NB4 (cell line): ENCODE results near the gene GCG.

Experiments used
- DNase-seq: peaks from one replicate; pipeline ENCODE4 v3.0.0; 2010; ENCODE audit warnings: low read depth
- H3K4me3 ChIP-seq: one replicate; pipeline ENCODE4 v1.5.1; 2011; ENCODE audit warnings: mild to moderate bottlenecking, low read depth, low read length, moderate library complexity
- CTCF ChIP-seq: IDR thresholded peaks from one replicate; pipeline ENCODE4 v1.5.1; 2012; ENCODE audit warnings: low read depth, low read length
- MAX ChIP-seq: IDR thresholded peaks from 2 replicates; pipeline ENCODE4 v1.6.1; 2011; ENCODE audit warnings: low read depth, low read length
- MYC ChIP-seq: IDR thresholded peaks from 2 replicates; pipeline ENCODE4 v1.6.1; 2011; ENCODE audit warnings: low read depth, low read length
- POLR2A ChIP-seq: IDR thresholded peaks from 2 replicates; pipeline ENCODE4 v1.6.1; 2011; ENCODE audit warnings: mild to moderate bottlenecking; ENCODE audit not compliant: insufficient read length; ENCODE audit errors: extremely low read depth

GCG gene

GRCh38 chr2:162188451-162188850 is 36.4 kb upstream of the GCG start:
- TF ChIP-seq CTCF (no peak), MYC (no peak), POLR2A (no peak)
- DNase-seq, result no peak
- H3K4me3 ChIP-seq, result no peak overlapping the region

GRCh38 chr2:162185541-162186232 is 33.6 kb upstream of the GCG start:
- DNase-seq, result no peak
- TF ChIP-seq MAX, result no peak
- no peak for TF ChIP-seq MYC
- TF ChIP-seq POLR2A, result no peak
- no peak for TF ChIP-seq CTCF
- no peak overlapping the region for H3K4me3 ChIP-seq

- H3K4me3 ChIP-seq, result no peak overlapping the region
- no peak for DNase-seq
- TF ChIP-seq MAX, result no peak
- TF ChIP-seq POLR2A, result no peak
- TF ChIP-seq CTCF, result no peak
- TF ChIP-seq MYC, result no peak
Measured at GRCh38 chr2:162184821-162185450, 32.9 kb upstream of the GCG start.

GRCh38 chr2:162184359-162184758 is 32.3 kb upstream of the GCG start:
- no peak overlapping the region for H3K4me3 ChIP-seq
- no peak for TF ChIP-seq MYC
- no peak for TF ChIP-seq POLR2A
- TF ChIP-seq MAX, result no peak
- no peak for TF ChIP-seq CTCF
- DNase-seq, result no peak

- DNase-seq, result no peak
Measured at GRCh38 chr2:162182395-162182794, 30.3 kb upstream of the GCG start.

More at GRCh38 chr2:162182395-162182794, 30.3 kb upstream of the GCG start:
- no peak overlapping the region for H3K4me3 ChIP-seq
- TF ChIP-seq MYC, result no peak
- no peak for TF ChIP-seq CTCF
- no peak for TF ChIP-seq MAX
- TF ChIP-seq POLR2A, result no peak
